Measurements from ENCODE around the gene CLSTN1. TPM values are rescaled to one million over a fixed set of nuclear protein-coding genes. Genes with fewer than 3 reads are reported as not detected.

The CLSTN1 gene
- total and polyA plus RNA-seq, 10 of the 15 experiments (the other 5 are each of a cell fraction or from before 2014, with no cell fraction given) = 2.7 to 64.4 (median 23.2) TPM

- TF ChIP-seq USF1 (IDR thresholded peaks at IDR 0.05; ENCODE audit: borderline replicate concordance, extremely low read length, insufficient read depth, low read depth, low read length) (no peak), RFX5 (IDR thresholded peaks at IDR 0.05; ENCODE audit: low read depth, low read length) (no peak), CTCF (IDR thresholded peaks at IDR 0.05 in 2 of 3, conservative IDR thresholded peaks at IDR 0.05 in 1 of 3; ENCODE audit: control insufficient read depth in 2 of 3, extremely low read depth in 1 of 3, insufficient read depth in 1 of 3, low read depth in 3 of 3, low read length in 3 of 3) (no peak), POU2F2 (IDR thresholded peaks at IDR 0.05; ENCODE audit: borderline replicate concordance, low read depth, low read length) (no peak), ZNF687 (IDR thresholded peaks at IDR 0.05) (no peak), YBX1 (IDR thresholded peaks at IDR 0.05) (no peak), ZZZ3 (IDR thresholded peaks at IDR 0.05; ENCODE audit: control insufficient read depth, insufficient read length, low read depth) (no peak), ZBED1 (IDR thresholded peaks at IDR 0.05; ENCODE audit: borderline replicate concordance) (no peak), MYB (IDR thresholded peaks at IDR 0.05; ENCODE audit: borderline replicate concordance, low read depth, low read length) (no peak), JUND (IDR thresholded peaks at IDR 0.05; ENCODE audit: low read depth, low read length) (no peak)
Measured at GRCh38 chr1:9871021-9871420, 47.3 kb upstream of the CLSTN1 start (continued).
